HepG2 (cell line): ENCODE measurements around the gene SLC5A6. TPM values are rescaled to one million over a fixed set of nuclear protein-coding genes. Genes with fewer than 3 reads are reported as not detected.

Source experiments
- ARID5B ChIP-seq: IDR thresholded peaks from 2 replicates; pipeline ENCODE4 v1.4.0; 2020; ENCODE audit warnings: mild to moderate bottlenecking, missing genetic modification reagents
- DMAP1 ChIP-seq: IDR thresholded peaks from 2 replicates; pipeline ENCODE4 v1.6.1; 2016
- DRAP1 ChIP-seq: IDR thresholded peaks from 2 replicates; pipeline ENCODE4 v1.6.1; 2016; ENCODE audit warnings: missing genetic modification reagents, missing compliant biosample characterization
- FLYWCH1 ChIP-seq: sonication (generic); formaldehyde crosslinking; IDR thresholded peaks from 2 replicates; pipeline ENCODE4 v1.8.1; 2023; ENCODE audit warnings: mild to moderate bottlenecking, missing genetic modification reagents
- HMGXB3 ChIP-seq: sonication (generic); formaldehyde crosslinking; IDR thresholded peaks from 2 replicates; pipeline ENCODE4 v1.4.0; 2020; ENCODE audit warnings: missing genetic modification reagents, borderline replicate concordance
- KLF15 ChIP-seq: sonication (generic); formaldehyde crosslinking; IDR thresholded peaks from 2 replicates; pipeline ENCODE4 v1.8.1; 2023; ENCODE audit warnings: borderline replicate concordance, mild to moderate bottlenecking, inconsistent platforms, missing genetic modification reagents, mixed read lengths
- MXD4 ChIP-seq: IDR thresholded peaks from 2 replicates; pipeline ENCODE4 v1.6.1; 2016; ENCODE audit warnings: mild to moderate bottlenecking, missing biosample characterization, missing genetic modification reagents
- NFIC ChIP-seq: IDR thresholded peaks from 2 replicates; pipeline ENCODE4 v1.6.1; 2012; ENCODE audit warnings: mild to moderate bottlenecking, low read length, inconsistent platforms
- NPAS2 ChIP-seq: sonication (generic); formaldehyde crosslinking; IDR thresholded peaks from 2 replicates; pipeline ENCODE4 v1.8.0; 2022; ENCODE audit warnings: mild to moderate bottlenecking, missing genetic modification reagents, borderline replicate concordance
- RBM39 ChIP-seq: fragments of 200-400 bp; formaldehyde crosslinking; IDR thresholded peaks from one replicate; pipeline ENCODE4 v1.6.1; 2018; ENCODE audit warnings: antibody characterized with exemption, mild to moderate bottlenecking, low read depth, low read length; ENCODE audit not compliant: poor library complexity, severe bottlenecking
- RNF219 ChIP-seq: sonication (generic); formaldehyde crosslinking; IDR thresholded peaks from 2 replicates; pipeline ENCODE4 v1.5.0; 2020; ENCODE audit warnings: mild to moderate bottlenecking, missing genetic modification reagents
- SRF ChIP-seq: IDR thresholded peaks from 2 replicates; pipeline ENCODE4 v1.6.1; 2011; ENCODE audit warnings: mild to moderate bottlenecking, low read depth, low read length, moderate library complexity
- ZFP82 ChIP-seq: sonication (generic); formaldehyde crosslinking; IDR thresholded peaks from 2 replicates; pipeline ENCODE4 v1.5.1; 2020; ENCODE audit warnings: mild to moderate bottlenecking, missing genetic modification reagents, borderline replicate concordance
- ZMYM4 ChIP-seq: sonication (generic); formaldehyde crosslinking; IDR thresholded peaks from 2 replicates; pipeline ENCODE4 v1.8.1; 2023; ENCODE audit warnings: mild to moderate bottlenecking, missing genetic modification reagents
- ZNF329 ChIP-seq: sonication (generic); formaldehyde crosslinking; IDR thresholded peaks from 2 replicates; pipeline ENCODE4 v1.9.0; 2021; ENCODE audit warnings: low read depth, mild to moderate bottlenecking, missing genetic modification reagents
- ZNF691 ChIP-seq: sonication (generic); formaldehyde crosslinking; IDR thresholded peaks from 2 replicates; pipeline ENCODE4 v1.4.0; 2020; ENCODE audit warnings: missing genetic modification reagents, low read depth, mild to moderate bottlenecking, borderline replicate concordance
- polyA plus RNA-seq, 8 experiments: library from polyadenylated mRNA; depleted of rRNA in 3 of 8; stranded (reverse) in 7 of 8; unstranded in 1 of 8; fragments of >200 nt; fragmentation: Illumina TruSeq in 4 of 8; extraction: Trizol in 4 of 8; gene quantifications; 2 replicates each; pipeline versions ENCODE4 v1.2.1 to v1.2.3, GENCODE V29; 2011 to 2016; ENCODE audit warnings: low read depth in 4 of 8, missing spikeins in 1 of 8, mixed read lengths in 1 of 8; ENCODE audit not compliant: insufficient read depth in 1 of 8
- total RNA-seq, 5 experiments: library from RNA; depleted of rRNA; stranded (reverse); fragments of >200 nt; fragmentation: Illumina TruSeq; extraction: Trizol; gene quantifications; 2 replicates each; pipeline ENCODE4 v1.2.3, GENCODE V29; 2016; ENCODE audit warnings: low read depth in 1 of 5

Gene SLC5A6
- total and polyA plus RNA-seq, 2 of the 13 experiments (the other 11 are each of a cell fraction or from before 2014, with no cell fraction given): 135 to 417 TPM

GRCh38 chr2:27152102-27152795 is 59.8 kb downstream of the SLC5A6 start (continued):
- no peak for TF ChIP-seq RNF219
- no peak for TF ChIP-seq FLYWCH1 (CRISPR knock-in tag)
- TF ChIP-seq ZFP82 (CRISPR knock-in tag): no peak
- no peak for TF ChIP-seq ZNF329
- no peak for TF ChIP-seq SRF
- TF ChIP-seq HMGXB3 (CRISPR knock-in tag): no peak
- TF ChIP-seq MXD4: 0 out of 2 replicates have a peak, but pooled peaks have one; percentile 22
- no peak for TF ChIP-seq ARID5B (CRISPR knock-in tag)
- no peak for TF ChIP-seq DMAP1 (CRISPR knock-in tag)
- no peak for TF ChIP-seq NFIC
- TF ChIP-seq DRAP1 (CRISPR knock-in tag): no peak
- TF ChIP-seq ZMYM4: no peak
- TF ChIP-seq KLF15 (CRISPR knock-in tag): no peak
- no peak for TF ChIP-seq NPAS2 (CRISPR knock-in tag)
- peak; percentile 29; the same call in 1 of the 2 replicates for TF ChIP-seq ZNF691
- TF ChIP-seq RBM39: no peak
